GM12878 (cell line): Measurements from ENCODE around the gene FBLN1. TPM values are rescaled to one million over a fixed set of nuclear protein-coding genes. Genes with fewer than 3 reads are reported as not detected.

ENCODE experiments used
- ATAC-seq: fragments of 200-7000 bp; cut with Tn5 transposase; 3 replicates; pipeline ENCODE4 v1.9.1; 2020; ENCODE audit warnings: mild to moderate bottlenecking, moderate library complexity
- BruUV-seq: library from RNA; stranded (reverse); fragments of 400-500 nt; replicated peaks from 2 replicates; lab custom pipeline; 2021; lab: Mats Ljungman, UMichigan
- CTCF ChIA-PET: fragments of 300-600 bp; sonication (Branson Sonifier 250); formaldehyde crosslinking; extraction: SDS; loops from one replicate; lab custom pipeline; 2021; ENCODE audit warnings: inconsistent platforms; lab: Yijun Ruan, JAX
- POLR2A ChIA-PET: fragments of 350-600 bp; formaldehyde crosslinking; extraction: SDS; loops from one replicate; lab custom pipeline; 2021; ENCODE audit warnings: inconsistent platforms; lab: Charles Lee
- RAD21 ChIA-PET: fragments of 300-600 bp; sonication (Branson Sonifier 250); formaldehyde crosslinking; loops from one replicate; lab custom pipeline; 2023; ENCODE audit warnings: antibody characterized with exemption; ENCODE audit not compliant: unreplicated experiment; lab: Charles Lee
- SMC1A ChIA-PET: fragments of 300-600 bp; sonication (Branson Sonifier 250); formaldehyde crosslinking; loops from one replicate; lab custom pipeline; 2023; ENCODE audit not compliant: unreplicated experiment, uncharacterized antibody; lab: Charles Lee
- DNase-seq: peaks from one replicate; pipeline ENCODE4 v3.0.0-alpha.2; 2011; ENCODE audit warnings: low read depth, low spot score
- FAIRE-seq: peaks from 3 replicates; lab custom pipeline; 2011; peaks lifted over from hg19 to GRCh38; lab: Jason Lieb, UNC
- H2AFZ ChIP-seq: 2 replicates; pipeline ENCODE4 v1.6.0; 2011; ENCODE audit warnings: low read depth, low read length, control low read depth; ENCODE audit not compliant: control insufficient read depth
- H3K27ac ChIP-seq: 2 replicates; pipeline ENCODE4 v1.5.1; 2011; ENCODE audit warnings: control low read depth; ENCODE audit not compliant: control insufficient read depth, insufficient read depth
- H3K27me3 ChIP-seq, 2 experiments: replicated peaks in 1 of 2; 2 replicates each; pipeline versions ENCODE4 v1.6.0 to v1.6.1; 2011; ENCODE audit warnings: low read length in 1 of 2; ENCODE audit not compliant: control insufficient read depth in 2 of 2, insufficient read depth in 2 of 2
- H3K36me3 ChIP-seq, 2 experiments: 2 replicates each; pipeline ENCODE4 v1.5.1; 2011; ENCODE audit warnings: low read length in 1 of 2; ENCODE audit not compliant: control insufficient read depth in 2 of 2, insufficient read depth in 2 of 2
- H3K4me1 ChIP-seq: 2 replicates; pipeline ENCODE4 v1.6.1; 2011; ENCODE audit warnings: mild to moderate bottlenecking, low read length, moderate library complexity, mixed read lengths; ENCODE audit not compliant: control insufficient read depth, insufficient read depth
- H3K4me2 ChIP-seq: 2 replicates; pipeline ENCODE4 v1.6.0; 2011; ENCODE audit warnings: control low read depth; ENCODE audit not compliant: control insufficient read depth, insufficient read depth
- H3K4me3 ChIP-seq: fragments of 200-600 bp; sonication (generic); 2 replicates; pipeline ENCODE4 v1.5.1; 2016
- H3K79me2 ChIP-seq: 2 replicates; pipeline ENCODE4 v1.6.0; 2011; ENCODE audit warnings: low read length; ENCODE audit not compliant: control insufficient read depth, insufficient read depth
- H3K9ac ChIP-seq: 2 replicates; pipeline ENCODE4 v1.8.0; 2011; ENCODE audit warnings: low read length, control low read depth, mixed read lengths; ENCODE audit not compliant: control insufficient read depth, insufficient read depth
- H3K9me3 ChIP-seq: replicated peaks from 3 replicates; pipeline ENCODE4 v1.5.1; 2011; ENCODE audit warnings: mild to moderate bottlenecking, low read length; ENCODE audit not compliant: control insufficient read depth, insufficient read depth
- H4K20me1 ChIP-seq: 2 replicates; pipeline ENCODE4 v1.6.0; 2011; ENCODE audit not compliant: control insufficient read depth, insufficient read depth
- EP300 ChIP-seq, 2 experiments: fragments of 150-350 bp in 1 of 2; IDR thresholded peaks; 2 replicates each; pipeline ENCODE4 v1.6.1; 2011 to 2012; ENCODE audit warnings: low read depth in 2 of 2, low read length in 2 of 2, borderline replicate concordance in 1 of 2, improper control_type of control experiment in 1 of 2, inconsistent platforms in 1 of 2; ENCODE audit not compliant: control insufficient read depth in 1 of 2
- ESRRA ChIP-seq: IDR thresholded peaks from 2 replicates; pipeline ENCODE4 v1.6.1; 2012; ENCODE audit warnings: mild to moderate bottlenecking, low read length, improper control_type of control experiment
- HDAC6 ChIP-seq: fragments of 200-600 bp; sonication (generic); IDR thresholded peaks from one replicate; pipeline ENCODE4 v1.8.0; 2017; ENCODE audit warnings: antibody characterized with exemption; ENCODE audit not compliant: unreplicated experiment
- MYC ChIP-seq: IDR thresholded peaks from 2 replicates; pipeline ENCODE4 v1.6.1; 2011; ENCODE audit warnings: mild to moderate bottlenecking, low read length, moderate library complexity, inconsistent platforms; ENCODE audit not compliant: insufficient read depth, insufficient replicate concordance, insufficient read length, severe bottlenecking
- NBN ChIP-seq: fragments of 450-650 bp; IDR thresholded peaks from 2 replicates; pipeline ENCODE4 v1.6.1; 2016
- PAX5 ChIP-seq: IDR thresholded peaks from 2 replicates; pipeline ENCODE4 v1.6.1; 2011; ENCODE audit warnings: low read depth, low read length, borderline replicate concordance
- PAX8 ChIP-seq: fragments of 450-650 bp; IDR thresholded peaks from 2 replicates; pipeline ENCODE4 v1.6.1; 2017; ENCODE audit warnings: mild to moderate bottlenecking, moderate library complexity
- RAD21 ChIP-seq: IDR thresholded peaks from 2 replicates; pipeline ENCODE4 v1.6.1; 2011; ENCODE audit warnings: mild to moderate bottlenecking, low read depth, low read length, moderate library complexity; ENCODE audit not compliant: insufficient read depth
- RCOR1 ChIP-seq: conservative IDR thresholded peaks from 2 replicates; pipeline ENCODE4 v1.6.1; 2012; ENCODE audit warnings: low read depth, low read length, improper control_type of control experiment
- SMC3 ChIP-seq: IDR thresholded peaks from 2 replicates; pipeline ENCODE4 v1.6.1; 2011; ENCODE audit warnings: low read length, improper control_type of control experiment, borderline replicate concordance
- STAT3 ChIP-seq: IDR thresholded peaks from 2 replicates; pipeline ENCODE4 v1.6.1; 2011; ENCODE audit warnings: low read depth, low read length, improper control_type of control experiment
- YY1 ChIP-seq: IDR thresholded peaks from 2 replicates; pipeline ENCODE4 v1.6.1; 2011; ENCODE audit warnings: low read depth, mild to moderate bottlenecking, low read length
- ZNF207 ChIP-seq: fragments of 450-650 bp; IDR thresholded peaks from 2 replicates; pipeline ENCODE4 v1.6.1; 2014; ENCODE audit warnings: antibody characterized with exemption, mild to moderate bottlenecking, borderline replicate concordance
- ZNF274 ChIP-seq: IDR thresholded peaks from one replicate; pipeline ENCODE4 v1.8.0; 2011; ENCODE audit not compliant: insufficient read length, insufficient read depth
- WGBS: methylation state at CpG from one replicate; pipeline ENCODE4 v1.1.6; 2016; ENCODE audit warnings: low lambda C conversion rate; ENCODE audit not compliant: insufficient replicate concordance, insufficient coverage; ENCODE audit errors: missing lambda C conversion rate; 5-methylcytosine and 5-hydroxymethylcytosine counted together
- in situ Hi-C: fragments of 300-500 bp; cut with MboI; formaldehyde crosslinking; loops from 9 replicates; pipeline ENCODE4 v1.14.3; 2018; ENCODE audit warnings: mixed read lengths
- intact Hi-C: fragments of 100-400 bp; cut with micrococcal nuclease; formaldehyde crosslinking; loops from one replicate; pipeline ENCODE4 v1.14.2; 2022; ENCODE audit not compliant: unreplicated experiment
- polyA plus RNA-seq, 11 experiments: library from polyadenylated mRNA; depleted of rRNA in 4 of 11; unstranded in 6 of 11; stranded (reverse) in 5 of 11; fragments of >200 nt; fragmentation: Nextera tagmentation in 4 of 11; fragmentation: Illumina TruSeq in 1 of 11; extraction: Ambion mirVana in 4 of 11; extraction: Trizol in 1 of 11; gene quantifications; 1 replicate in 1 of 11; 2 replicates in 10 of 11; pipeline versions ENCODE4 v1.2.1 to v1.2.3, GENCODE V29; 2011 to 2016; ENCODE audit warnings: inconsistent platforms in 2 of 11, missing spikeins in 2 of 11, low read depth in 1 of 11
- total RNA-seq, 4 experiments: library from RNA; depleted of rRNA in 3 of 4; stranded (reverse); fragments of >200 nt in 3 of 4; fragmentation: Illumina TruSeq in 1 of 4; extraction: Trizol in 1 of 4; gene quantifications; 2 replicates each; pipeline versions ENCODE4 v1.2.1 to v1.2.3, GENCODE V29; 2013 to 2021
- TF ChIP-seq, protein P1 (sequence below): IDR thresholded peaks from 2 replicates; pipeline ENCODE4 v1.6.1; 2012; ENCODE audit warnings: low read length, inconsistent platforms
- TF ChIP-seq, protein P2 (sequence below): IDR thresholded peaks from 2 replicates; pipeline ENCODE4 v1.6.1; 2011; ENCODE audit warnings: borderline replicate concordance, low read depth, mild to moderate bottlenecking, moderate library complexity, mixed read lengths, low read length; ENCODE audit not compliant: insufficient read depth; ENCODE audit errors: extremely low read length
- TF ChIP-seq, protein P3 (sequence below): fragments of 450-650 bp; IDR thresholded peaks from 2 replicates; pipeline ENCODE4 v1.6.1; 2018; ENCODE audit warnings: borderline replicate concordance, mild to moderate bottlenecking; ENCODE audit not compliant: partially characterized antibody
- TF ChIP-seq, protein P4 (sequence below): fragments of 150-350 bp; IDR thresholded peaks from 2 replicates; pipeline ENCODE4 v1.6.1; 2014; ENCODE audit warnings: mild to moderate bottlenecking, low read depth, low read length

Gene FBLN1
- total and polyA plus RNA-seq, 10 of the 15 experiments (the other 5 are each of a cell fraction or from before 2014, with no cell fraction given): 0.20 to 0.51 TPM; not detected in 8

DNA sequence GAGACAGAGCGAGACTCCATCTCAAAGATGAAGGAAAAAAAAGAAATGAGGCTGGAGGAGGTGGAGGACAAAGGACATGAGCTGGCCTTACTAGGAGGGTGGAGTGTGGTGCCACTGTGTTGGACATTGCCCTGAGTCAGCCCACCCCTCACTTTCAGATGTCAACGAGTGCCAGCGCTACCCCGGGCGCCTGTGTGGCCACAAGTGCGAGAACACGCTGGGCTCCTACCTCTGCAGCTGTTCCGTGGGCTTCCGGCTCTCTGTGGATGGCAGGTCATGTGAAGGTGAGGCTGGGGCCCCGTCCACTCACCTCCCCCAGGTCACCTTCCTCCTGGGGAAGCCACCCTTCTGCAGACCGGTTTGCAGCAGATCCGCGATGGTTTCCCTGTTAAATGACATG, 40.6 kb downstream of the FBLN1 start:
- ChIA-PET RAD21 (no interaction called here), SMC1A (no interaction called here), POLR2A (no interaction called here), CTCF (interaction anchor here (0.7 kb wide), 1 partner anchor 449 kb away, joined by 3 read pairs; no protein-coding TSS in a partner anchor)
- no TSS peak for BruUV-seq
- no peaks in the 10 kb centered on the region for H3K79me2 ChIP-seq
- H3K4me3 ChIP-seq: no peak overlapping the region
- WGBS: 51% methylated on average over 13 of the region's 13 CpGs
- no peaks in the 10 kb centered on the region for H3K9me3 ChIP-seq
- no peaks in the 10 kb centered on the region for H4K20me1 ChIP-seq
- in situ Hi-C loops (no loop called here), intact Hi-C loops (no loop called here)
- no peak overlapping the region for H2AFZ ChIP-seq
- no peak for TF ChIP-seq ZNF207
- TF ChIP-seq EP300 (IDR thresholded peaks at IDR 0.05; ENCODE audit: borderline replicate concordance in 1 of 2, control insufficient read depth in 1 of 2, low read depth in 2 of 2, low read length in 2 of 2): no peak
- TF ChIP-seq RCOR1: no peak
- no peak for TF ChIP-seq HDAC6
- no peak for TF ChIP-seq ZNF274
- no peak for TF ChIP-seq MYC
- TF ChIP-seq ESRRA: no peak
- TF ChIP-seq RAD21: no peak
- no peak for TF ChIP-seq SMC3
- TF ChIP-seq, protein P1, sequence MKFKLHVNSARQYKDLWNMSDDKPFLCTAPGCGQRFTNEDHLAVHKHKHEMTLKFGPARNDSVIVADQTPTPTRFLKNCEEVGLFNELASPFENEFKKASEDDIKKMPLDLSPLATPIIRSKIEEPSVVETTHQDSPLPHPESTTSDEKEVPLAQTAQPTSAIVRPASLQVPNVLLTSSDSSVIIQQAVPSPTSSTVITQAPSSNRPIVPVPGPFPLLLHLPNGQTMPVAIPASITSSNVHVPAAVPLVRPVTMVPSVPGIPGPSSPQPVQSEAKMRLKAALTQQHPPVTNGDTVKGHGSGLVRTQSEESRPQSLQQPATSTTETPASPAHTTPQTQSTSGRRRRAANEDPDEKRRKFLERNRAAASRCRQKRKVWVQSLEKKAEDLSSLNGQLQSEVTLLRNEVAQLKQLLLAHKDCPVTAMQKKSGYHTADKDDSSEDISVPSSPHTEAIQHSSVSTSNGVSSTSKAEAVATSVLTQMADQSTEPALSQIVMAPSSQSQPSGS: no peak
- TF ChIP-seq, protein P2, sequence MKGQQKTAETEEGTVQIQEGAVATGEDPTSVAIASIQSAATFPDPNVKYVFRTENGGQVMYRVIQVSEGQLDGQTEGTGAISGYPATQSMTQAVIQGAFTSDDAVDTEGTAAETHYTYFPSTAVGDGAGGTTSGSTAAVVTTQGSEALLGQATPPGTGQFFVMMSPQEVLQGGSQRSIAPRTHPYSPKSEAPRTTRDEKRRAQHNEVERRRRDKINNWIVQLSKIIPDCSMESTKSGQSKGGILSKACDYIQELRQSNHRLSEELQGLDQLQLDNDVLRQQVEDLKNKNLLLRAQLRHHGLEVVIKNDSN: no peak
- TF ChIP-seq YY1: no peak
- TF ChIP-seq STAT3: no peak
- no peak for TF ChIP-seq NBN
- no peak for TF ChIP-seq PAX5
- TF ChIP-seq, protein P3, sequence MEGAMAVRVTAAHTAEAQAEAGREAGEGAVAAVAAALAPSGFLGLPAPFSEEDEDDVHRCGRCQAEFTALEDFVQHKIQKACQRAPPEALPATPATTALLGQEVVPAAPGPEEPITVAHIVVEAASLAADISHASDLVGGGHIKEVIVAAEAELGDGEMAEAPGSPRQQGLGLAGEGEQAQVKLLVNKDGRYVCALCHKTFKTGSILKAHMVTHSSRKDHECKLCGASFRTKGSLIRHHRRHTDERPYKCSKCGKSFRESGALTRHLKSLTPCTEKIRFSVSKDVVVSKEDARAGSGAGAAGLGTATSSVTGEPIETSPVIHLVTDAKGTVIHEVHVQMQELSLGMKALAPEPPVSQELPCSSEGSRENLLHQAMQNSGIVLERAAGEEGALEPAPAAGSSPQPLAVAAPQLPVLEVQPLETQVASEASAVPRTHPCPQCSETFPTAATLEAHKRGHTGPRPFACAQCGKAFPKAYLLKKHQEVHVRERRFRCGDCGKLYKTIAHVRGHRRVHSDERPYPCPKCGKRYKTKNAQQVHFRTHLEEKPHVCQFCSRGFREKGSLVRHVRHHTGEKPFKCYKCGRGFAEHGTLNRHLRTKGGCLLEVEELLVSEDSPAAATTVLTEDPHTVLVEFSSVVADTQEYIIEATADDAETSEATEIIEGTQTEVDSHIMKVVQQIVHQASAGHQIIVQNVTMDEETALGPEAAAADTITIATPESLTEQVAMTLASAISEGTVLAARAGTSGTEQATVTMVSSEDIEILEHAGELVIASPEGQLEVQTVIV: no peak
- TF ChIP-seq, protein P4, sequence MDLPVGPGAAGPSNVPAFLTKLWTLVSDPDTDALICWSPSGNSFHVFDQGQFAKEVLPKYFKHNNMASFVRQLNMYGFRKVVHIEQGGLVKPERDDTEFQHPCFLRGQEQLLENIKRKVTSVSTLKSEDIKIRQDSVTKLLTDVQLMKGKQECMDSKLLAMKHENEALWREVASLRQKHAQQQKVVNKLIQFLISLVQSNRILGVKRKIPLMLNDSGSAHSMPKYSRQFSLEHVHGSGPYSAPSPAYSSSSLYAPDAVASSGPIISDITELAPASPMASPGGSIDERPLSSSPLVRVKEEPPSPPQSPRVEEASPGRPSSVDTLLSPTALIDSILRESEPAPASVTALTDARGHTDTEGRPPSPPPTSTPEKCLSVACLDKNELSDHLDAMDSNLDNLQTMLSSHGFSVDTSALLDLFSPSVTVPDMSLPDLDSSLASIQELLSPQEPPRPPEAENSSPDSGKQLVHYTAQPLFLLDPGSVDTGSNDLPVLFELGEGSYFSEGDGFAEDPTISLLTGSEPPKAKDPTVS: no peak
- no peak for TF ChIP-seq PAX8
- FAIRE-seq (no peak), DNase-seq (no peak), ATAC-seq (no peak)
- H3K27me3 ChIP-seq: peaks cover 0 to 3% of the 10 kb centered on the region in 2 experiments; a peak in 3 of 4 replicates
- no peak overlapping the region for H3K4me2 ChIP-seq
- H3K4me1 ChIP-seq: no peaks in the 10 kb centered on the region
- H3K27ac ChIP-seq: no peak overlapping the region
- H3K36me3 ChIP-seq: no peaks in the 10 kb centered on the region
- no peak overlapping the region for H3K9ac ChIP-seq
